NB4 (cell line): Measurements from ENCODE around the gene MSI2.

Experiments
- POLR2A ChIP-seq: IDR thresholded peaks from 2 replicates; pipeline ENCODE4 v1.6.1; 2011; ENCODE audit warnings: mild to moderate bottlenecking; ENCODE audit not compliant: insufficient read length; ENCODE audit errors: extremely low read depth
- TF ChIP-seq, protein P1 (sequence below): IDR thresholded peaks from one replicate; pipeline ENCODE4 v1.5.1; 2012; ENCODE audit warnings: low read depth, low read length
- TF ChIP-seq, protein P2 (sequence below): IDR thresholded peaks from 2 replicates; pipeline ENCODE4 v1.6.1; 2011; ENCODE audit warnings: low read depth, low read length

DNA sequence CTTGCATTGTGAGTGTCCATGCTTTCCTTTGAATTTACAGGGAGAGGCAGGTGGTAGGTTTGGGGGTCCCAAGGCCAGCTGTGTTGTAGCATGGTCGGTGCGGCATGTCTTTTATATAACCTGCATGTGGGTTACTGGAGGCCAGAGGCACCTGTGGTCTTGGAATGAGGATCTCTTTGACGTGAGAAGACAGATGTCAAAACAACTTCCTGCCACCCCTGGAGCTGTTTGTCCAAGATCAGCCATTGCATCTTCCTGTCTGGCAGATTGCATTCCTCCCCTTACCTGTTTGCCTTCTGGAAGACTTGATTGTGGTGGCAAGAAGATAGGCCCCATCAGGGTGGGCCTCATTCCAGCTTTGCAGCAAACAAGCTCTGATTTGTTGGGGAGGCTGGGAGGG lies 175.1 kb downstream of the MSI2 start:
- TF ChIP-seq POLR2A = no peak
- TF ChIP-seq, protein P1, sequence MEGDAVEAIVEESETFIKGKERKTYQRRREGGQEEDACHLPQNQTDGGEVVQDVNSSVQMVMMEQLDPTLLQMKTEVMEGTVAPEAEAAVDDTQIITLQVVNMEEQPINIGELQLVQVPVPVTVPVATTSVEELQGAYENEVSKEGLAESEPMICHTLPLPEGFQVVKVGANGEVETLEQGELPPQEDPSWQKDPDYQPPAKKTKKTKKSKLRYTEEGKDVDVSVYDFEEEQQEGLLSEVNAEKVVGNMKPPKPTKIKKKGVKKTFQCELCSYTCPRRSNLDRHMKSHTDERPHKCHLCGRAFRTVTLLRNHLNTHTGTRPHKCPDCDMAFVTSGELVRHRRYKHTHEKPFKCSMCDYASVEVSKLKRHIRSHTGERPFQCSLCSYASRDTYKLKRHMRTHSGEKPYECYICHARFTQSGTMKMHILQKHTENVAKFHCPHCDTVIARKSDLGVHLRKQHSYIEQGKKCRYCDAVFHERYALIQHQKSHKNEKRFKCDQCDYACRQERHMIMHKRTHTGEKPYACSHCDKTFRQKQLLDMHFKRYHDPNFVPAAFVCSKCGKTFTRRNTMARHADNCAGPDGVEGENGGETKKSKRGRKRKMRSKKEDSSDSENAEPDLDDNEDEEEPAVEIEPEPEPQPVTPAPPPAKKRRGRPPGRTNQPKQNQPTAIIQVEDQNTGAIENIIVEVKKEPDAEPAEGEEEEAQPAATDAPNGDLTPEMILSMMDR = no peak
- TF ChIP-seq, protein P2, sequence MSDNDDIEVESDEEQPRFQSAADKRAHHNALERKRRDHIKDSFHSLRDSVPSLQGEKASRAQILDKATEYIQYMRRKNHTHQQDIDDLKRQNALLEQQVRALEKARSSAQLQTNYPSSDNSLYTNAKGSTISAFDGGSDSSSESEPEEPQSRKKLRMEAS = no peak
